Measurements from ENCODE around the gene CCDC87.
"Not testable (repeated sequence)": the region's sequence is repeated elsewhere in the genome, so short reads cannot be mapped to it uniquely, and the experiment has no call there.

CCDC87 gene, protein sequence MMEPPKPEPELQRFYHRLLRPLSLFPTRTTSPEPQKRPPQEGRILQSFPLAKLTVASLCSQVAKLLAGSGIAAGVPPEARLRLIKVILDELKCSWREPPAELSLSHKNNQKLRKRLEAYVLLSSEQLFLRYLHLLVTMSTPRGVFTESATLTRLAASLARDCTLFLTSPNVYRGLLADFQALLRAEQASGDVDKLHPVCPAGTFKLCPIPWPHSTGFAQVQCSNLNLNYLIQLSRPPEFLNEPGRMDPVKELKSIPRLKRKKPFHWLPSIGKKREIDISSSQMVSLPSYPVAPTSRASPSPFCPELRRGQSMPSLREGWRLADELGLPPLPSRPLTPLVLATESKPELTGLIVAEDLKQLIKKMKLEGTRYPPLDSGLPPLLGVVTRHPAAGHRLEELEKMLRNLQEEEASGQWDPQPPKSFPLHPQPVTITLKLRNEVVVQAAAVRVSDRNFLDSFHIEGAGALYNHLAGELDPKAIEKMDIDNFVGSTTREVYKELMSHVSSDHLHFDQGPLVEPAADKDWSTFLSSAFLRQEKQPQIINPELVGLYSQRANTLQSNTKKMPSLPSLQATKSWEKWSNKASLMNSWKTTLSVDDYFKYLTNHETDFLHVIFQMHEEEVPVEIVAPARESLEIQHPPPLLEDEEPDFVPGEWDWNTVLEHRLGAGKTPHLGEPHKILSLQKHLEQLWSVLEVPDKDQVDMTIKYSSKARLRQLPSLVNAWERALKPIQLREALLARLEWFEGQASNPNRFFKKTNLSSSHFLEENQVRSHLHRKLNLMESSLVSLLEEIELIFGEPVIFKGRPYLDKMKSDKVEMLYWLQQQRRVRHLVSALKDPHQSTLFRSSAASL

GRCh38 chr11:66592457-66593302, at the start of gene CCDC87, which contains the start of gene CCS:
CCDC87 (minus strand) TSS chr11:66593063; CDS start chr11:66593015, 48 bp downstream.
CCS (plus strand) TSS chr11:66593185; CDS start chr11:66593262, 77 bp downstream.
- DNase-seq (ENCODE audit: low read depth), result peak; percentile 99

DNA sequence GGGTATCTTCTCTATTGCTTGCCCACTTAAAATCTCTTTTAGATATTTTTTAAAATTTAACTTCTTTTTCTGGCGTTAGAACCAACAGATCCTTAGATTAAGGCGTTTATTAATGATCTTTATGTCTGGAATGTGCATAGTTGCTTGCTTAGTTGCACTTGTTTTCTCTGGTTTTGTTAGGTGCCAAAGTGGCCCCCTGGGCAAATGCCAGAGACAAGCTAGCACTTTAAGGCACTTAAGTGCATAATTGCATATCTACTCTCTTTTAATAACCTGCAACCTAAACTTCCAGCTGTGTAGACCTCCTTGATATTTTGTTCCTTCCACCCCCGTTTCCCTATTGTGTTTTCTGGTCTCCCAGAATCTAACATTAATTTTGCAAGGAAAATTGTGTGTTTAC, 49.0 kb upstream of the CCDC87 start:
- DNase-seq (ENCODE audit: low read depth), result no peak

GRCh38 chr11:66639814-66640340, 47.0 kb upstream of the CCDC87 start:
- not testable (repeated sequence) for DNase-seq (ENCODE audit: low read depth)

- no peak for DNase-seq (ENCODE audit: low read depth)
Observed at GRCh38 chr11:66639066-66639813, 46.4 kb upstream of the CCDC87 start.

DNA sequence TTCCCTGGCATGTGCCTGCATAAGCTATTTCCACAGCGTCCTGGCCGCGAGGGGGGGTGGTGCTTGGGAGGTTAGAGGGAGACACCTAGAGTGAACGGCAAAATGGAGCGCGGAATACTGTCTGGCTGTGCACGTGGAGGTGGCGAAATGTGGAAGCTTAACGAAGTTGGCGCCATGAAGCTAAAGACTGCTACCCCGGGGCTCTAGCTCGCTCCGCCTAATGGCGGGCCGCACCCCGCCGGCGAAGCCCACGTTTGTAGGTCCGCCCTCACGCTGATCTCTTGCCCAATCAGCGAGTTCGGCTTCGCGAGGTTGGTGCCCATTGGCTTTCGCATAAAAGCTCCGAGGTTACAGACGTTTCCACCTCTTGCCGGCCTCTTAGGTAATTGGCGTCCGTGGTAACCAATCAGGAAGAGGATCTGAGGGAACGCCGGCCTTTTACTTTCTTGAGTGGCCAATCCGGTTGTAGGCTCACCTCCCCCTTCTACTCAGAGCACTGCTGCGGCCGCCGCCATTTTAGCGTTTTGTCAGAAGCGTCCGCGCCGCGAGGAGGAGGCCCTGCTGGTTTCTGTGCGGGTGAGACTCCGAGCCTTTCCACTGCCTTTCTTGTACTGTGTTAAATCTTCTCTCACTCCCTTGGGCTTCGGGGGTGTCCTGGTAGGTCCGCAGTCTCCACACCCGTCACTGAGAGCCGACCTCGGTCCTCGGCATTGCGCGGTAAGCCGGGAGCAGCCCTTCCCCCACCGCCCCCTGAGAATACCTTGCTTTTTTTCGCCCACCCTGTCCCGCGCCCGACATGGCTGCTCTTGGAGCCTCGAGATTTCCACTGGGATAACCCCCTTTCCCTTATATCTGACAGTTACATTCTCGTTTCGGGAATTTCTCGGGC, 45.6 kb upstream of the CCDC87 start, which contains the start of gene RBM4:
TSS of gene RBM4 (plus strand) at position 527 of the 889 bp plus-strand sequence. CDS start 1,009 bp downstream, outside the sequence.
- peak; percentile 91 for DNase-seq (ENCODE audit: low read depth)

- no peak for DNase-seq (ENCODE audit: low read depth)
Observed at GRCh38 chr11:66637557-66638176, 44.8 kb upstream of the CCDC87 start.

- DNase-seq (ENCODE audit: low read depth), result no peak
Observed at GRCh38 chr11:66636411-66636810, 43.5 kb upstream of the CCDC87 start.

GRCh38 chr11:66632952-66633351, 40.1 kb upstream of the CCDC87 start:
- DNase-seq (ENCODE audit: low read depth), result no peak

- no peak for DNase-seq (ENCODE audit: low read depth)
Observed at GRCh38 chr11:66631883-66632282, 39.0 kb upstream of the CCDC87 start.

DNA sequence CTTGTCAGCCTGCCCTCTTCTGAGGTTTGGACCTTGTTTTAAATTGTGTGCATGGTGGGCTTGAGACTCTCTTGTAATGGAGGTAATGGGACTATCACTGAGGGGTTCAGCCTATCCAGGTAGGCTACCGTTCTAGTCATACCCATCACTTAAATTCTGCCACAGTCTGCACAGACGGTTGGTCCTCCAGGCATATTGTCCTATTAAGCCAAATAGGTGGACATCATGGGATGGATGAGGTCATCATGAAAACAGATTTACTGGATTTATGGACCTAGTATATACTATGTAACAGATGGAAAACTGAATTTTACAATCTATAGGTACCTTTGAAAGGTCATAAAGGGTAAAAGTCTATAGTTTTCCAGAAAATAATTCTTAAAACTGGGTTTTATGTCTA, 36.5 kb upstream of the CCDC87 start:
- DNase-seq (ENCODE audit: low read depth), result no peak

DNA sequence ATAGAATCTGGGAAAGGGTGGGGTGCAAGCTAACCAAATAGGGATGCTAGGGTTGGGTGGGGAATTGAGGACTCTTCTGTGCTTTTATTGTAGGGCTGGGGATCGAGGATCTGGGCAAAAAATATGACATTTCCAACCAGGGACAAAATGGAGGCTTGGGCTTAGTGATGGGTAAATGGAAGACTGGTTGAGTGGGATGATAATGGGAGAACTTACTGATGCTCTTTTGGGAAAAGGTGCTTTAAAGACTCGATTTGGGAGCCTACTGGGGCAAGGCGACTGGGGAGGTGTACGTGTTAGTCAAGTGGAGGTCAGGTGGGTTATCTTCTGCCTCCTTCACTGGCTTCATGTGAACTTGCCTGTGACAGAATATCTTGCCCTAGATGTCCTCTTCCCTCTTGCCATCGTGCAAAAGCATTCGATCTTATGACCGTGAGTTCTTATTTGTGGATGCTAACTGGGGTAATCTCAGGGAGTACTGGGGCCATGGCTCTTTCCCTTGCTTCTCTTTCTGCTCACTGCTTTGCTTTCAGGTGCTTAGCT, 35.3 kb upstream of the CCDC87 start:
- DNase-seq (ENCODE audit: low read depth), result no peak

- DNase-seq (ENCODE audit: low read depth), result no peak
Observed at GRCh38 chr11:66626926-66627325, 34.1 kb upstream of the CCDC87 start.

GRCh38 chr11:66626382-66626781, 33.5 kb upstream of the CCDC87 start:
- DNase-seq (ENCODE audit: low read depth), result no peak

DNA sequence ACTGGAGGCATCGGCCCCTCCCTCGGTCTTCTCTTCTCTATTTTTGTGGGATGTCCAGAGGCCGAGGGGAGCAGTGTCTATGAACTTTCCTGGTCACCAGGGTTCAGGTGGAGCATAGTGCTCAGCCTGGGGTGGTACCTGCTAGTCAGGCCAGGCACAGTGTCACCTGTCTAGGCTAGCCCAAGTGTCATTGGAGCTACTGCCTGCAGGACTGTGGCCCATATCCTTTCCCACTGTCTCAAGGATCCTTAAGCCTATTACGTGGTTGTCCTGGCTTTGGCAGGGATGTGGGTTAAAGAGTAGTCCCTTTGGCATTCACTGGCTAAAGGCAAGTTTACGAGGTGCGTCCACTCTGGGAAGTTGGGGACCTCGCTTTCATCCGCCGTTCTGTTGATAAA, 32.9 kb upstream of the CCDC87 start:
- no peak for DNase-seq (ENCODE audit: low read depth)

- DNase-seq (ENCODE audit: low read depth), result no peak
Observed at GRCh38 chr11:66625041-66625751, 32.3 kb upstream of the CCDC87 start.

- DNase-seq (ENCODE audit: low read depth), result no peak
Observed at GRCh38 chr11:66624450-66624849, 31.6 kb upstream of the CCDC87 start.

DNA sequence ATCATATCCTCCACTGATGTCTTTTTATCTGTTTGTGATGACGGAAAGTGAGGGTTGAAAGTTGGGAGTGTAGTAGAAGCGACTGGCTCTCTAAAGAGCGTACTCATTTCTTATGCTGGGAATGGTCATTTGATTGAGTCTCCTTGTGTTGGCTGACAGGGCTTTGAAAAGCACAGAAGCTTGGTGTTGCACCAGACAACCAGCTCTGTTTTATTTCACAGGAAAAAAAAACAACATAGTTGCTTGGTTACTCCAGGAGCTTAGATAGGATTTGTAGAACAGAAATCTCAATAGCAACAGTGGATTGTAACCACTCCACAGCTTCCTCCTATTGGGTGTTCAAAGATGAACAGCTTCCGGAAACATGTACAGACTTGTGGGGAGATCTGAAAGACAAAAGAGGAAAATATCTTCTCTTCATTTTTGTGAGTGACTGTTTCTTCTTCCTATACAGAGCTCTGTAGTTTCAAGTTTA, 26.3 kb upstream of the CCDC87 start:
- no peak for DNase-seq (ENCODE audit: low read depth)

GRCh38 chr11:66617155-66617834, 24.4 kb upstream of the CCDC87 start:
- no peak for DNase-seq (ENCODE audit: low read depth)
